Measurements from ENCODE around the gene PRKCD.
"Not testable (repeated sequence)": the region's sequence is repeated elsewhere in the genome, so short reads cannot be mapped to it uniquely, and the experiment has no call there.

The PRKCD gene

GRCh38 chr3:53140847-53141845, 19.9 kb upstream of the PRKCD start:
- DNase-seq, result no peak

GRCh38 chr3:53142986-53143385, 18.0 kb upstream of the PRKCD start:
- no peak for DNase-seq

- DNase-seq, result no peak
These were observed 16.6 kb upstream of the PRKCD start for GRCh38 chr3:53144446-53144845.

GRCh38 chr3:53144862-53145712, 15.9 kb upstream of the PRKCD start:
- DNase-seq, result peak in 1 of 2 experiments; percentile 23

GRCh38 chr3:53145713-53146080, 15.3 kb upstream of the PRKCD start:
- no peak for DNase-seq

GRCh38 chr3:53146319-53146891, 14.6 kb upstream of the PRKCD start:
- DNase-seq, result no peak

GRCh38 chr3:53147151-53147902, 13.7 kb upstream of the PRKCD start:
- no peak for DNase-seq

GRCh38 chr3:53147903-53148400, 13.1 kb upstream of the PRKCD start:
- no peak for DNase-seq

- no peak for DNase-seq
These were observed 11.9 kb upstream of the PRKCD start for GRCh38 chr3:53149006-53149690.

GRCh38 chr3:53149699-53150098, 11.3 kb upstream of the PRKCD start:
- no peak for DNase-seq

- no peak for DNase-seq
These were observed 10.5 kb upstream of the PRKCD start for GRCh38 chr3:53150247-53151085.

GRCh38 chr3:53151086-53151438, 9.9 kb upstream of the PRKCD start:
- DNase-seq, result not testable (repeated sequence)

GRCh38 chr3:53151465-53151864, 9.5 kb upstream of the PRKCD start:
- DNase-seq, result no peak

- no peak for DNase-seq
These were observed 8.9 kb upstream of the PRKCD start for GRCh38 chr3:53151870-53152660.

GRCh38 chr3:53153264-53153823, 7.7 kb upstream of the PRKCD start:
- no peak for DNase-seq

GRCh38 chr3:53153980-53154379, 7.0 kb upstream of the PRKCD start:
- DNase-seq, result no peak

GRCh38 chr3:53154881-53155285, 6.1 kb upstream of the PRKCD start:
- no peak for DNase-seq

- no peak for DNase-seq
These were observed 5.2 kb upstream of the PRKCD start for GRCh38 chr3:53155760-53156159.

GRCh38 chr3:53156368-53156834, 4.6 kb upstream of the PRKCD start:
- no peak for DNase-seq
